ENCODE data around the gene ARHGAP10.

DNA sequence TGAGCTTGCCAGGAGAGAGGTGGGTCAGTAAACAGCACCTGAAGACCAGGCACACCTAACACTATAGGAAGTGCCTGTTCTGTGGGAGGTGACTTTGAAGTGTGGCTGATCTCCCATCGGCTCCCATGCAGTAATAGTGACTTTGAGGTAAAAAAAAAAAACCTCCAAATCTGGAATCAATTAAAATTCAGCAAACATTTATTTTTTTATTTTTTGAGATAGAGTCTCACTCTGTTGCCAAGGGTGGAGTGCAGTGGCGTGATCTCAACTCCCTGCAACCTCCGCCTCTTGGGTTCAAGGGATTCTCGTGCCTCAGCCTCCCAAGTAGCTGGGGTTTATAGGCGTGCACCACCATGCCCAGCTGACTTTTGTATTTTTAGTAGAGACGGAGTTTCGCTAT, 32.4 kb downstream of the ARHGAP10 start:
- TF ChIP-seq, protein P1, sequence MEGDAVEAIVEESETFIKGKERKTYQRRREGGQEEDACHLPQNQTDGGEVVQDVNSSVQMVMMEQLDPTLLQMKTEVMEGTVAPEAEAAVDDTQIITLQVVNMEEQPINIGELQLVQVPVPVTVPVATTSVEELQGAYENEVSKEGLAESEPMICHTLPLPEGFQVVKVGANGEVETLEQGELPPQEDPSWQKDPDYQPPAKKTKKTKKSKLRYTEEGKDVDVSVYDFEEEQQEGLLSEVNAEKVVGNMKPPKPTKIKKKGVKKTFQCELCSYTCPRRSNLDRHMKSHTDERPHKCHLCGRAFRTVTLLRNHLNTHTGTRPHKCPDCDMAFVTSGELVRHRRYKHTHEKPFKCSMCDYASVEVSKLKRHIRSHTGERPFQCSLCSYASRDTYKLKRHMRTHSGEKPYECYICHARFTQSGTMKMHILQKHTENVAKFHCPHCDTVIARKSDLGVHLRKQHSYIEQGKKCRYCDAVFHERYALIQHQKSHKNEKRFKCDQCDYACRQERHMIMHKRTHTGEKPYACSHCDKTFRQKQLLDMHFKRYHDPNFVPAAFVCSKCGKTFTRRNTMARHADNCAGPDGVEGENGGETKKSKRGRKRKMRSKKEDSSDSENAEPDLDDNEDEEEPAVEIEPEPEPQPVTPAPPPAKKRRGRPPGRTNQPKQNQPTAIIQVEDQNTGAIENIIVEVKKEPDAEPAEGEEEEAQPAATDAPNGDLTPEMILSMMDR (IDR thresholded peaks at IDR 0.05; ENCODE audit: low read depth, low read length, poor library complexity, severe bottlenecking), result no peak
- no peak for TF ChIP-seq EZH2phosphoT487 (IDR thresholded peaks at IDR 0.05; ENCODE audit: borderline replicate concordance, low read length)
